ENCODE measurements around the gene ERCC6L2.

The ERCC6L2 gene

DNA sequence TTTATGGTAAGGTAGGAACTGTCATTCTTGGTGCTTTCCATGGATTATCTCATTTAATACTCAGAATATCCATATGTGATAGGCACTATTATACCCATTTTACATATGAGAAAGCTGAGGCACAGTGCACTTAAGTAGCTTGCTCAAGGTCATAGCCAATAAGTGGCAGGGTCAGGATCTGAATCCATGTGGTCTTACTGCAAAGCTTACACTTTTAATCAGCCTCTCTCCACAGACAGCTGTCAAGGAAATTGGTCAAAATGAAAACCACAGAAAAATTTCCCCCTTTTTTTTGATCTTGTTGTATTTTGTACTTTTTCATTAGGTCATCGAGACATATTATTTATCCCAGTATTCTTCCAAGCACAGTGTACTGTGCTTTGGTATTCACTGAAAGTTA is 78.5 kb downstream of the ERCC6L2 start:
- no peaks in the 10 kb centered on the region for H3K4me1 ChIP-seq (ENCODE audit: insufficient read depth, low read length)
- H3K4me3 ChIP-seq (ENCODE audit: low read length) = no peak overlapping the region
- H3K36me3 ChIP-seq (ENCODE audit: insufficient read depth, low read length) = peaks cover 49% of the 10 kb centered on the region
- peaks cover 10% of the 10 kb centered on the region; the same call in 1 of the 2 replicates for H3K9me3 ChIP-seq (ENCODE audit: insufficient read depth, low read depth, low read length)
- no peaks in the 10 kb centered on the region for H3K27me3 ChIP-seq (ENCODE audit: insufficient read depth, low read length)
- H3K27ac ChIP-seq (ENCODE audit: low read depth, low read length) = no peak overlapping the region
- 83% methylated on average over 1 of the region's 1 CpG for WGBS
- no peak overlapping the region for H3K9ac ChIP-seq (ENCODE audit: low read depth, low read length)

DNA sequence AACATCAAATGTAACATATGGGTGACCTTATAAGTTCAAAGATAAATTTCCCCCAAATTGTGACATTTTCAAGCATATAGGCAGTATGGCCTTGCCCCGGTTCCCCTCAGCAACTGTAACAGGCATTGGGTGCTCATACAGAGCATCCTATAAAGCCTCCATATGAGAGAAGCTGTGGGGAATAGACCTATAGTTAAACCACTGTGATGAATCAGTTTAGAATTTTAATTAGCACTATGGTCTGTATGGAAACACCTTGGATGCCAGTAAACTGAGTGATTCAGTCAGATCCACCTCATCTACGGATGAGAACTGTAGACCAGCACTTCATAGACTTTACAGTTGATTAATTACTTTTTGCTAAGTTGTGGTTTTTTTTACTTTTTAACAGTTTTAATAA is 79.4 kb downstream of the ERCC6L2 start:
- Histone ChIP-seq H3K4me3 (ENCODE audit: low read length) (no peak overlapping the region), H3K36me3 (ENCODE audit: insufficient read depth, low read length) (peaks cover 48% of the 10 kb centered on the region)
- WGBS = 100% methylated on average over 2 of the region's 2 CpGs

DNA sequence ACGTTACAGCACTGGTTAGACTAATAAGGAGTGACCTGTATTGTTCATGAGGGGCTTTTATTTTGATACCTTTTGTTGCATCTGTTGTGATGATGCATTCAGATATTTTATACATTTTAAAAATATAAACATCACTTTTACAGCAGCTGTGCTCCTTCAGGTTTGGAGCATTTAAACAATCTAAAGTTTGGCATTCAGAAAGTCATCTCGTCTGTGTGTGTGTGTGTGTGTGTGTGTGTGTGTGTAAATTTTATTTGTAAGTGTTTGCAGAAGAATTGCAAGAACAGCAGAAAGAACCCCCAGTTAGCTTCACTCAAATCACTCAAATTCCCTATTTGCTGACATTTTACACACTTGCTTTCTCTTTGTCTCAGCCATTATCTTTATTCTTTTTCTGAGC is 87.4 kb downstream of the ERCC6L2 start:
- Histone ChIP-seq H3K27ac (ENCODE audit: low read depth, low read length) (no peak overlapping the region), H3K4me3 (ENCODE audit: low read length) (no peak overlapping the region), H3K9me3 (ENCODE audit: insufficient read depth, low read depth, low read length) (no peaks in the 10 kb centered on the region), H3K36me3 (ENCODE audit: insufficient read depth, low read length) (peaks cover 22% of the 10 kb centered on the region), H3K27me3 (ENCODE audit: insufficient read depth, low read length) (no peaks in the 10 kb centered on the region), H3K4me1 (ENCODE audit: insufficient read depth, low read length) (no peaks in the 10 kb centered on the region), H3K9ac (ENCODE audit: low read depth, low read length) (no peak overlapping the region)
- 100% methylated on average over 2 of the region's 2 CpGs for WGBS

More for the DNA sequence above, 79.4 kb downstream of the ERCC6L2 start:
- peaks cover 8% of the 10 kb centered on the region; the same call in 1 of the 2 replicates for H3K9me3 ChIP-seq (ENCODE audit: insufficient read depth, low read depth, low read length)
- no peak overlapping the region for H3K9ac ChIP-seq (ENCODE audit: low read depth, low read length)
- no peaks in the 10 kb centered on the region for H3K27me3 ChIP-seq (ENCODE audit: insufficient read depth, low read length)
- H3K27ac ChIP-seq (ENCODE audit: low read depth, low read length) = no peak overlapping the region
- no peaks in the 10 kb centered on the region for H3K4me1 ChIP-seq (ENCODE audit: insufficient read depth, low read length)

DNA sequence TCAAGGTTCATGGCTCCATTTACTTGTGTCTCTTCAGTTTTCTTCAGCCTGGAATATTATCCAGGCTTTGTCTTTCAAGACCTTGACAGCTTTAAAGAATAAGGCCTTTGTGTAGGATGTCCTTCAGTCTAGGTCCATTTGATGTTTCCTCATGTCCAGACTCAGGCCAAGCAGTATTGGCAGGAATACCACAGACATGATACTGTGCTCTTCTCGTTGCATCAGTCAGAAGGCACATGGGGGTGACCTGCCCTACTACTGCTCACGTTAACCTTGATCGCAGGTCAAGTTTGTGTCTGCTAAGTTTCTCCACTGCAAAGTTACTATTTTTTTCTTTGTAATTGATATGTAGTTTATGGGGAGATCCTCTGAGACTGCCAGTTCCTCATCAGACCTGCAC is 88.2 kb downstream of the ERCC6L2 start:
- no peak overlapping the region for H3K4me3 ChIP-seq (ENCODE audit: low read length)
- no peaks in the 10 kb centered on the region for H3K27me3 ChIP-seq (ENCODE audit: insufficient read depth, low read length)
- H3K9ac ChIP-seq (ENCODE audit: low read depth, low read length) = no peak overlapping the region
- H3K36me3 ChIP-seq (ENCODE audit: insufficient read depth, low read length) = peaks cover 24% of the 10 kb centered on the region
- WGBS = 96% methylated on average over 3 of the region's 3 CpGs
- no peaks in the 10 kb centered on the region for H3K4me1 ChIP-seq (ENCODE audit: insufficient read depth, low read length)
- H3K27ac ChIP-seq (ENCODE audit: low read depth, low read length) = no peak overlapping the region
- H3K9me3 ChIP-seq (ENCODE audit: insufficient read depth, low read depth, low read length) = no peaks in the 10 kb centered on the region

DNA sequence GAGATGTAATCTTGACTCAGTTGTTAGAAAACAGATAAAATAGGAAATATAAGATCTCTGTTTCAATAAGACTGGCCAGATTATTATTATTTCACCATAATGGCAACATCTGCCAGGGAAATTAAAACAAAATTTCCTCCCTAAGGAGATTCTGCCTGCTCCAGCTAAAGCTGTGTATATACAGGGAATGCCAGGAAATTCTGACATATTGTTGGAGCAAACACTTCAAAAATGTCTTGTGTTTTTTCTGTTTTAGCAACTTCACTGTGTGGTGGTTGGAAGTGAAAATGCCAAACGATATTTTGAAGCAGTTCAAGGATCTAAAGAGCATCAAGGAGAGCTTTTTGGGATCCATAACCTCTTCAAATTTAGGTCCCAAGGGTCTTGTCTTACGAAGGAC is 90.8 kb downstream of the ERCC6L2 start:
- Histone ChIP-seq H3K27me3 (ENCODE audit: insufficient read depth, low read length) (no peaks in the 10 kb centered on the region), H3K4me1 (ENCODE audit: insufficient read depth, low read length) (peaks cover 3% of the 10 kb centered on the region; the same call in 1 of the 2 replicates), H3K36me3 (ENCODE audit: insufficient read depth, low read length) (peaks cover 32% of the 10 kb centered on the region), H3K27ac (ENCODE audit: low read depth, low read length) (no peak overlapping the region), H3K9ac (ENCODE audit: low read depth, low read length) (no peak overlapping the region), H3K4me3 (ENCODE audit: low read length) (no peak overlapping the region), H3K9me3 (ENCODE audit: insufficient read depth, low read depth, low read length) (no peaks in the 10 kb centered on the region)
- WGBS = 91% methylated on average over 2 of the region's 2 CpGs

DNA sequence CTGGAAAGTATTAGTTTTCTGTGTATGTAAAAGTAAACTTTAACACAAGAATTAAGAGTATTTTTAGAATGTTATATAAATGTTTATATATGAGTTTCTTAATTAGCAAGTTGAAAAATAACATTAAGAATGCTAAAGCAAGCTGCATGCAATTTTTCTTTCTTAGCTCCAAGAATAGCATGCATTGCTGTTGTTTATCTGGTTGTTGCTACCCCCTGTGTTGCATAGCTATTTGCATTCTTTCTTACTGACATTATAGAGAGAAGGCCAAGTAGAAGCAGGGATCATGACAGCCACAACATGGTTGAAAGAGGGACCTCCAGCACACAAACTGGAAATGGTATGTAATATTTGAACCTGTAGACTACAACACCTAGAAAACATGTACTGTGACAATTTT is 94.8 kb downstream of the ERCC6L2 start:
- Histone ChIP-seq H3K9me3 (ENCODE audit: insufficient read depth, low read depth, low read length) (no peaks in the 10 kb centered on the region), H3K27ac (ENCODE audit: low read depth, low read length) (no peak overlapping the region), H3K4me1 (ENCODE audit: insufficient read depth, low read length) (peaks cover 3% of the 10 kb centered on the region; the same call in 1 of the 2 replicates), H3K4me3 (ENCODE audit: low read length) (no peak overlapping the region), H3K9ac (ENCODE audit: low read depth, low read length) (no peak overlapping the region), H3K36me3 (ENCODE audit: insufficient read depth, low read length) (peaks cover 62% of the 10 kb centered on the region), H3K27me3 (ENCODE audit: insufficient read depth, low read length) (no peaks in the 10 kb centered on the region)

DNA sequence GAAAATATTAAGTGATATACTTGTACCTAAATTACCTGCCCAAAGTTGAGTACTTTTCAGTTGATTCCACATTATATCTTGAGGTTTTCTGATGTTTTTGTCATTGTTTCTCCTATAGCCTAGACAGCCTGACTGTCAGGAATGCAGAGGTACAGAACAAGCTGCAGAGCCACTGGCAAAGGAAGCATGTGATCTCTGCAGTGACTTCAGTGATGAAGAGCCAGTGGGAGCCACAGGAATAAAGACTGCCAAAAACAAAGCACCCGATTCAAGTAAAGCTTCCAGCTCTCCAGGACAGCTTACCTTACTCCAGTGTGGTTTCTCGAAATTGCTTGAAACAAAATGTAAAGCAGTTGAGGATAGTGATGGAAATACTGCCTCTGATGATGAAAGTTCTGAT is 96.3 kb downstream of the ERCC6L2 start:
- Histone ChIP-seq H3K27ac (ENCODE audit: low read depth, low read length) (no peak overlapping the region), H3K27me3 (ENCODE audit: insufficient read depth, low read length) (no peaks in the 10 kb centered on the region), H3K4me1 (ENCODE audit: insufficient read depth, low read length) (peaks cover 3% of the 10 kb centered on the region; the same call in 1 of the 2 replicates), H3K9me3 (ENCODE audit: insufficient read depth, low read depth, low read length) (no peaks in the 10 kb centered on the region), H3K9ac (ENCODE audit: low read depth, low read length) (no peak overlapping the region), H3K4me3 (ENCODE audit: low read length) (no peak overlapping the region), H3K36me3 (ENCODE audit: insufficient read depth, low read length) (peaks cover 56% of the 10 kb centered on the region)
- WGBS = 91% methylated on average over 2 of the region's 2 CpGs

DNA sequence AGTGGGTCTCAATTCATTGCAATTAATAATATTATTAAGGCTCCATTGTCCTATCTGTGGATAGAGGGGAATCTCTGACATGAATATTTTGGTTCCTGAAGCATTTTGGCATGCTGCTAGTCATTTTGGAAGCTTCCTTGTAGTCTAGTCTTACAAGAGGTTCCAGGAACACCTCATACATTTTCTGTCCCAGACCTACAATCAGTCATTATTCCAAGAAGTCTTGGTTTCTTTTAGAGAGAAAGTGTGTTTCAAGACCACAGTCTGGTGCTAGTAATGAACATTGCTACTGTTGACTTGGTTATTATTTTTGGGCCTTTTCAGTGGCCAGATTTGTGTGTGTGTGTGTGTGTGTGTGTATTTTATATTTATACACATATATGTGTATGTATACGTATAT is 98.9 kb downstream of the ERCC6L2 start:
- no peaks in the 10 kb centered on the region for H3K27me3 ChIP-seq (ENCODE audit: insufficient read depth, low read length)
- no peak overlapping the region for H3K27ac ChIP-seq (ENCODE audit: low read depth, low read length)
- no CpG with 5 or more reads among the region's 1 CpG for WGBS
- H3K36me3 ChIP-seq (ENCODE audit: insufficient read depth, low read length) = peaks cover 64% of the 10 kb centered on the region
- H3K4me1 ChIP-seq (ENCODE audit: insufficient read depth, low read length) = peaks cover 10% of the 10 kb centered on the region
- no peaks in the 10 kb centered on the region for H3K9me3 ChIP-seq (ENCODE audit: insufficient read depth, low read depth, low read length)
- H3K4me3 ChIP-seq (ENCODE audit: low read length) = no peak overlapping the region
- no peak overlapping the region for H3K9ac ChIP-seq (ENCODE audit: low read depth, low read length)

DNA sequence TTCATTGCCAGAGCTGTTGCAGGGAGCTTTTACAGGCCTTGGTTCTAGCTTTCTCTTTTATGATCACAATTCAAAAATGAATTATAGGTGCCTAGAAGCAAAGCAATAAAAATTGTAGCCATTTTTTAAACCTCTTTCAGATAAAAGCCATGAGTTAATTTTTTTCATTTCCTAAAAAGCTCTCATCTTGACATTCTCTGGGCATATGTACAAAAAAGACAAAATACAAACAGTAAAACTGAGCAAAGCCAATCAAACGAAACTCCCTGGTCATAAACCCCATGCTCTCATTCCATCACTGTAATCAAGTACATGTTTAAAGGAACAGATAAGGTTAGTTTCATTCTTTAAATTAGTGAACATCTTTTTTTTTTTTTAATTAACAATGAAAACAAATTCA is 101.9 kb downstream of the ERCC6L2 start:
- Histone ChIP-seq H3K27me3 (ENCODE audit: insufficient read depth, low read length) (no peaks in the 10 kb centered on the region), H3K27ac (ENCODE audit: low read depth, low read length) (no peak overlapping the region), H3K36me3 (ENCODE audit: insufficient read depth, low read length) (peaks cover 51% of the 10 kb centered on the region), H3K4me1 (ENCODE audit: insufficient read depth, low read length) (peaks cover 21% of the 10 kb centered on the region; the same call in 1 of the 2 replicates), H3K9me3 (ENCODE audit: insufficient read depth, low read depth, low read length) (no peaks in the 10 kb centered on the region), H3K9ac (ENCODE audit: low read depth, low read length) (no peak overlapping the region), H3K4me3 (ENCODE audit: low read length) (no peak overlapping the region)
- no CpG with 5 or more reads among the region's 1 CpG for WGBS

DNA sequence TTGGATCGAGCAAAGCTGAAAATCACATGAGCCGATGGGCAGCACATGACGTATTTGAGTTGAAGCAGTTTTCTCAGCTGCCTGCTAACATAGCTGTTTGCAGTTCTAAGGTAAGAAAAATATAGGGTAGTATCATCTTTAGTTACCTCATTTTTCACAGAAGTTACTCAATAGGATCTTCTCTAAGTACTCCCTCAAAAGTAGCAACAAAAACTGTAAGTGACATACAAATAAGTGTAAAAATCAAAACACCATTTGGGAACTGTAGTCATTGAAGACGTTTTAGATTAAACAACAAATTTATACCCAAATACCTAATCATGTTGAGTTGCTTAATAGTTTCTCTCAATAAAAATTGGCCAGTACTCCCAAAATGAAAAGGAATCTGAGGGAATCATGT is 102.6 kb downstream of the ERCC6L2 start:
- peaks cover 21% of the 10 kb centered on the region; the same call in 1 of the 2 replicates for H3K4me1 ChIP-seq (ENCODE audit: insufficient read depth, low read length)
- no peaks in the 10 kb centered on the region for H3K9me3 ChIP-seq (ENCODE audit: insufficient read depth, low read depth, low read length)
- no peak overlapping the region for H3K4me3 ChIP-seq (ENCODE audit: low read length)
- H3K27me3 ChIP-seq (ENCODE audit: insufficient read depth, low read length) = no peaks in the 10 kb centered on the region
- H3K36me3 ChIP-seq (ENCODE audit: insufficient read depth, low read length) = peaks cover 44% of the 10 kb centered on the region
- H3K27ac ChIP-seq (ENCODE audit: low read depth, low read length) = no peak overlapping the region
- WGBS = 93% methylated on average over 4 of the region's 4 CpGs
- no peak overlapping the region for H3K9ac ChIP-seq (ENCODE audit: low read depth, low read length)

DNA sequence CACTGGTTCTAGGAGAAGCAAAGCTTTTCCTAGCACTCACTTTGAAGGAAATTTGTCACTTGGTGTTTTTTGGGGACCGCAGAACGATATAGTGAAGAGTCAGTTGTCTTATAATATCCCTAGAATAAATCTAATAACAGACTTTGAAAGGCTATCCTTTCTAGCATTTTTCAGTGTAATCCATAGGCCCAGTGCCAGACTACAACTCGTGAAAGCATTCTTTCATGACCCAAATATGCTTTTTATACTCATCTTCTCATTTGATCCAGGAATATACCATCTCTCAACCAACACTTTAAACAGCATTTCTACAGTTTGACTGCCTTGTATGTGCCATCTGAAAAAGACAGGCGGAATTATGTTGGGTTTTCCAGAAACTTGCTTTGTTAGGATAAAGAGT is 104.0 kb downstream of the ERCC6L2 start:
- H3K36me3 ChIP-seq (ENCODE audit: insufficient read depth, low read length) = peaks cover 37% of the 10 kb centered on the region
- H3K27me3 ChIP-seq (ENCODE audit: insufficient read depth, low read length) = no peaks in the 10 kb centered on the region
- H3K4me1 ChIP-seq (ENCODE audit: insufficient read depth, low read length) = peaks cover 21% of the 10 kb centered on the region; the same call in 1 of the 2 replicates
- no peak overlapping the region for H3K9ac ChIP-seq (ENCODE audit: low read depth, low read length)
- H3K9me3 ChIP-seq (ENCODE audit: insufficient read depth, low read depth, low read length) = no peaks in the 10 kb centered on the region
- H3K27ac ChIP-seq (ENCODE audit: low read depth, low read length) = no peak overlapping the region
- whole genome bisulfite sequencing = 98% methylated on average over 4 of the region's 4 CpGs
- H3K4me3 ChIP-seq (ENCODE audit: low read length) = no peak overlapping the region

Data from HUES64 (cell line).